Ovary (tissue), 9 donors: ENCODE data around the gene TBC1D5. TPM values are rescaled to one million over a fixed set of nuclear protein-coding genes. Genes with fewer than 3 reads are reported as not detected.

ENCODE experiments used
- DNase-seq, 5 donors: peaks; one replicate each; pipeline ENCODE4 v3.0.0-alpha.2; 2019 to 2020
- H3K27ac ChIP-seq, 2 donors: fragments of 200-600 bp; one replicate each; pipeline versions ENCODE4 v1.5.1 to v1.8.0; 2019 to 2022
- H3K27me3 ChIP-seq: fragments of 200-600 bp; one replicate; pipeline ENCODE4 v1.8.0; 2022
- H3K36me3 ChIP-seq: fragments of 200-600 bp; sonication (generic); one replicate; pipeline ENCODE4 v1.5.1; 2019
- H3K4me1 ChIP-seq: one replicate; pipeline ENCODE4 v1.8.1; 2013; ENCODE audit warnings: mild to moderate bottlenecking, moderate library complexity; ENCODE audit not compliant: insufficient read depth
- H3K4me3 ChIP-seq: fragments of 200-600 bp; sonication (generic); one replicate; pipeline ENCODE4 v1.5.1; 2017
- H3K9me3 ChIP-seq, 2 donors: fragments of 200-600 bp in 1 of 2; sonication (generic) in 1 of 2; one replicate each; pipeline versions ENCODE4 v1.5.1 to v1.8.1; 2013 to 2019; ENCODE audit warnings: mild to moderate bottlenecking in 1 of 2, moderate library complexity in 1 of 2
- EP300 ChIP-seq: sonication (generic); formaldehyde crosslinking; IDR thresholded peaks from one replicate; pipeline ENCODE4 v1.6.1; 2017; ENCODE audit warnings: antibody characterized with exemption
- POLR2A ChIP-seq: fragments of 450-650 bp; IDR thresholded peaks from one replicate; pipeline ENCODE4 v1.6.1; 2017; ENCODE audit warnings: antibody characterized with exemption, mild to moderate bottlenecking, moderate library complexity
- WGBS, 3 donors: extraction: QIAGEN DNeasy Blood & Tissue Kit in 1 of 3; methylation state at CpG; one replicate each; pipeline versions ENCODE4 v1.1.5 to v1.1.7; 2013 to 2017; 5-methylcytosine and 5-hydroxymethylcytosine counted together
- intact Hi-C, 4 donors: fragments of 100-400 bp; cut with DNase I; formaldehyde crosslinking; loops; one replicate each; pipeline versions ENCODE4 v1.11.0 to v1.15.1; 2022 to 2023
- polyA plus RNA-seq, 2 donors: library from polyadenylated mRNA; stranded (reverse); fragments of 200-250 nt in 1 of 2; fragments of 350-450 nt in 1 of 2; fragmentation: Illumina TruSeq in 1 of 2; extraction: RNeasy Lipid Tissue Mini Kit (QIAGEN cat#74804) in 1 of 2; gene quantifications; one replicate each; pipeline ENCODE4 v1.2.3, GENCODE V29; 2013 to 2014
- total RNA-seq, 7 donors: library from RNA; depleted of rRNA in 2 of 7; stranded (reverse); fragments of >200 nt in 2 of 7; fragmentation: NEBNext Ultra II Directional in 3 of 7; extraction: Animal tissue kit (Norgen Biotek cat#: 25700) in 3 of 7; gene quantifications; one replicate each; pipeline versions ENCODE4 v1.1.0 to v1.2.4, GENCODE V29; 2016 to 2023
- TF ChIP-seq, protein P1 (sequence below), 3 donors: fragments of 450-650 bp in 2 of 3; fragments of 200-600 bp in 1 of 3; IDR thresholded peaks; one replicate each; pipeline versions ENCODE4 v1.5.1 to v1.8.0; 2016 to 2022; ENCODE audit warnings: antibody characterized with exemption in 3 of 3, mild to moderate bottlenecking in 1 of 3
- donor health status: DM: no; HTN: no; CAD: no; lungs with moderate emphysema.
- donor health status: DM: no; HTN: no; CAD: no.
- donor health status: Bipolar disorder and iron deficiency.
- donor health status: DM: yes; HTN: yes; CAD: no.
- donor health status: DM: no; HTN: no; CAD: no.
- donor health status: DM: yes; HTN: yes; CAD: no.

Gene TBC1D5
- total and polyA plus RNA-seq, 9 donors, result 20.7 to 73.5 (median 61.0) TPM

- TF ChIP-seq POLR2A (no peak), EP300 (no peak)
- TF ChIP-seq, protein P1, sequence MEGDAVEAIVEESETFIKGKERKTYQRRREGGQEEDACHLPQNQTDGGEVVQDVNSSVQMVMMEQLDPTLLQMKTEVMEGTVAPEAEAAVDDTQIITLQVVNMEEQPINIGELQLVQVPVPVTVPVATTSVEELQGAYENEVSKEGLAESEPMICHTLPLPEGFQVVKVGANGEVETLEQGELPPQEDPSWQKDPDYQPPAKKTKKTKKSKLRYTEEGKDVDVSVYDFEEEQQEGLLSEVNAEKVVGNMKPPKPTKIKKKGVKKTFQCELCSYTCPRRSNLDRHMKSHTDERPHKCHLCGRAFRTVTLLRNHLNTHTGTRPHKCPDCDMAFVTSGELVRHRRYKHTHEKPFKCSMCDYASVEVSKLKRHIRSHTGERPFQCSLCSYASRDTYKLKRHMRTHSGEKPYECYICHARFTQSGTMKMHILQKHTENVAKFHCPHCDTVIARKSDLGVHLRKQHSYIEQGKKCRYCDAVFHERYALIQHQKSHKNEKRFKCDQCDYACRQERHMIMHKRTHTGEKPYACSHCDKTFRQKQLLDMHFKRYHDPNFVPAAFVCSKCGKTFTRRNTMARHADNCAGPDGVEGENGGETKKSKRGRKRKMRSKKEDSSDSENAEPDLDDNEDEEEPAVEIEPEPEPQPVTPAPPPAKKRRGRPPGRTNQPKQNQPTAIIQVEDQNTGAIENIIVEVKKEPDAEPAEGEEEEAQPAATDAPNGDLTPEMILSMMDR (IDR thresholded peaks at IDR 0.05), result no peak
- Histone ChIP-seq H3K4me1 (no peaks in the 10 kb centered on the region), H3K9me3 (no peaks in the 10 kb centered on the region), H3K36me3 (no peaks in the 10 kb centered on the region), H3K4me3 (no peak overlapping the region), H3K27ac (no peak overlapping the region), H3K27me3 (no peaks in the 10 kb centered on the region)
- intact Hi-C loops, result no loop called here
- DNase-seq, result no peak
Observed at GRCh38 chr3:17314171-17314570, 428.3 kb downstream of the TBC1D5 start.

DNA sequence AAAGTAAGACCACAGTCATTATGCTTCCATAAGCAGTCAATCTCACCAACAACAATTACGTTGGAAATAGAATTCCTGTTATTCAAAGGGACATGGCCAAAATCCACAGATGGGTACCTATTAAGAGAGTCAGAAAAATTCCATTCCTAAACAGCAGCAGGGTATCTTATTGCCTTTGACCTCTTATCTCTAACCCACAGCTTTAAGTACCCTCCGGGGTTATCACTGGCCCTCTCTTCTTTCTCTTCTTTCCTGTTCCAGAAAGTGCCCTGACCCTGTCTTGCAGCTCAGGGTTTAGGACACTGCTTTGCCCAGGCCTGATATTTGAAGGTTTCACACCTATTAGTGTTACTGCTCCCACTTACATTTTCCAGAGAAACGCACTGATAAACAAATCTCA, 428.7 kb downstream of the TBC1D5 start:
- H3K27ac ChIP-seq, result no peak overlapping the region
- no peaks in the 10 kb centered on the region for H3K36me3 ChIP-seq
- no peaks in the 10 kb centered on the region for H3K9me3 ChIP-seq
- no peak overlapping the region for H3K4me3 ChIP-seq
- DNase-seq, result no peak
- intact Hi-C loops, result no loop called here
- H3K4me1 ChIP-seq, result no peaks in the 10 kb centered on the region
- H3K27me3 ChIP-seq, result no peaks in the 10 kb centered on the region
- TF ChIP-seq EP300 (no peak), POLR2A (no peak)
- TF ChIP-seq, protein P1 (IDR thresholded peaks at IDR 0.05), result no peak
- WGBS, 3 donors, result 72 to 89% (median 88%) methylated on average over 3 of the region's 3 CpGs

GRCh38 chr3:17310983-17311382, 431.4 kb downstream of the TBC1D5 start:
- TF ChIP-seq, protein P1 (IDR thresholded peaks at IDR 0.05), result no peak
- no peak for TF ChIP-seq EP300
- no peak for TF ChIP-seq POLR2A
- H3K4me1 ChIP-seq, result no peaks in the 10 kb centered on the region
- H3K9me3 ChIP-seq, result no peaks in the 10 kb centered on the region
- intact Hi-C loops, result no loop called here
- H3K27me3 ChIP-seq, result no peaks in the 10 kb centered on the region
- H3K27ac ChIP-seq, result no peak overlapping the region
- H3K36me3 ChIP-seq, result no peaks in the 10 kb centered on the region
- no peak overlapping the region for H3K4me3 ChIP-seq
- DNase-seq, result no peak

DNA sequence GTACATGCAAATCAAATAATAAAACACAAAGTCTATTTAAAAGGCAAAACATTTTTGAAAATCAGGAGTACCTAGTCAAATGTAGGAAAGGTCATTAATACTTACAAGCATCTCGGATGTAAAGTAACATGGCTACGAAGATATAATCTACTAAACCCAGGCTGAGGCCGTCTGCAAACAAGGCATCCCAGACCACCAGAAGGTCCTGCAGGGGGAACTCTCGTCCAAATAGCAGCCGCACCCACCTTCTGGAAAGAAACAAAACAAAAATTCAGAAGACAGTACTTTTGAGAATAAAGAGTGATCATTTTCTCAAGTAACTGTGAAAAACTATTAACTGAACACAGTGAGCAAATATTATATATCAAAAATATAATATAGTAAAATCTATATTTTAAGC, 434.5 kb downstream of the TBC1D5 start:
- no peak for DNase-seq
- intact Hi-C loops, result no loop called here
- H3K4me1 ChIP-seq, result no peaks in the 10 kb centered on the region
- no peak overlapping the region for H3K27ac ChIP-seq
- no peak overlapping the region for H3K4me3 ChIP-seq
- WGBS, 3 donors, result 87 to 90% (median 89%) methylated on average over 5 of the region's 5 CpGs
- no peaks in the 10 kb centered on the region for H3K9me3 ChIP-seq
- TF ChIP-seq, protein P1 (IDR thresholded peaks at IDR 0.05), result no peak
- TF ChIP-seq EP300, result no peak
- no peak for TF ChIP-seq POLR2A
- H3K27me3 ChIP-seq, result no peaks in the 10 kb centered on the region
- H3K36me3 ChIP-seq, result no peaks in the 10 kb centered on the region

DNA sequence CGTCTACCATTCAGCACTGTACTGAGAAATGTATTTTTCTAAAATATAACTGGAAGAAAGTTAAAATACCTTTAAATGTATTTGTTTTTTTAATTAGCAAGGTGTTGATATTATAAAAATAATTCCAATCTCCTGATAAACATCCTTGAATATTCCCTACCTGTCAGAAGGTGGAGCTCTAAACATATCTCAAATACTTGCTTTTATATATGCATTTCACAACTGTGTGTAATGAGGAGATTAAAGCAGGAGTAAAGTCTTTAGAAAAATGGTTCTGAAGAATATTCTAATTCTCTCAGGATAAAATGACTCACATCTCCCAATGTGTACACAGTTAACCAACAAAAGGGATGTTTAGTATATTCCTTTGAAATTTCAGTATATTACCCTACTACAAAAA, 434.9 kb downstream of the TBC1D5 start:
- Histone ChIP-seq H3K36me3 (no peaks in the 10 kb centered on the region), H3K4me1 (no peaks in the 10 kb centered on the region), H3K27ac (no peak overlapping the region), H3K9me3 (no peaks in the 10 kb centered on the region), H3K27me3 (no peaks in the 10 kb centered on the region), H3K4me3 (no peak overlapping the region)
- intact Hi-C loops, result no loop called here
- WGBS, 3 donors, result 81 to 87% (median 86%) methylated on average over 1 of the region's 1 CpG
- no peak for TF ChIP-seq EP300
- TF ChIP-seq, protein P1 (IDR thresholded peaks at IDR 0.05), result no peak
- TF ChIP-seq POLR2A, result no peak
- DNase-seq, result no peak
